Measurements from ENCODE around the gene FTSJ3. TPM values are rescaled to one million over a fixed set of nuclear protein-coding genes. Genes with fewer than 3 reads are reported as not detected.

Gene FTSJ3
- total and polyA plus RNA-seq, 9 donors = 21.3 to 47.0 (median 34.7) TPM

DNA sequence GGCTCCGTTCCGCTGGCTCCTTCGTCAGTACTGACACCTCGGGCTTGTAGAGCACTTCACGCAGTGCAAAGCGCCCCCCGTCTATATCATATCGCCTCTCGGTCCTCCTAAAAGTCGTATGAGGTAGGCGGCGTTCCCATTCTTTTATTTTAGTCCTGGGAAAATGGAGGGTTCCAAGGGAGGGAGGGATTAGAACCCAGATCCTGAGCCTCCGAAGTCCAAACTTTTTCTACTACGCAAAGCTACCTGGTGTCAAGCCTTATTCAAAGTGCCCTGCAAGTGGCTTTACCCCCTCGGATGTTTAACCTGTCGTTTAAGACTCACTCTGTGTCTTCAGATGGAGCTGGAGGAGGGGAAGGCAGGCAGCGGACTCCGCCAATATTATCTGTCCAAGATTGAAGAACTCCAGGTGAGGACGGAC lies 348 bp upstream of the FTSJ3 start:
- DNase-seq = no peak
- peak overlapping the region in 1 of 2 donors; percentile 95 for H3K27ac ChIP-seq
- no peaks in the 10 kb centered on the region for H3K9me3 ChIP-seq
- WGBS, 3 donors = 1 to 2% (median 1%) methylated on average over 19 of the region's 19 CpGs
- intact Hi-C loops (cut with DNase I) = loop anchor here in 1 of 4 donors (2.0 kb wide), 1 partner anchor 15 kb away; the partner anchor contains the start of gene SMARCD2
- peak in 1 of 3 donors; percentile 3 for TF ChIP-seq CTCF (IDR thresholded peaks at IDR 0.05)
- no peak for TF ChIP-seq POLR2A (IDR thresholded peaks at IDR 0.05)
- no peaks in the 10 kb centered on the region for H3K36me3 ChIP-seq
- H3K4me3 ChIP-seq = peak overlapping the region; percentile 66
- H3K4me1 ChIP-seq (ENCODE audit: insufficient read depth) = peaks cover 3% of the 10 kb centered on the region
- no peaks in the 10 kb centered on the region for H3K27me3 ChIP-seq

DNA sequence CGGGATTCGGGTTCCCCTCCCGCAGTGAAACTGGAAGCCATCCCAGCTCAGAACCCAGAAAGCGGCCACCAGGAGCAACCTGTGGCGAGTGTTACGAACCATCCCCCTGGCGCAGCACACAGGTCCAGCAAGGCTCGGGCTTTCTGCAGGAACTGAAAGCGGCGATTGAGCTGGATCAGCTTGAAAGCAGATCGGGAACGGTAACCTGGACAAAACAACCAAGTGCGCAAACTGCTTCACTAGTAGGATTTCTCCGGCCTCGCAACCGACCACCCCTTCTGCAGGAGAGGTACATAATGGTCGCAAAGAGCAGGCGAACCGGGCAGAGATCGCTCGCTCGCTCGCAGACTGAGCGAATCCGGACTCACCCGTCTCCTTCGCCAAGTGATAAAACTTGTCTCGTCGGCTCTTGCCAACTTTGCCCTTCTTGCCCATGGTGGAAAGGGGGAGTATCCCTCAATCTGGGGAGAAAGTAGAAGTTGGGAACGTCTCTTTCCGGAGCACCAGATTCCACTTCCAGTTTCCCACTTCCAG lies 928 bp downstream of the FTSJ3 start:
- Histone ChIP-seq H3K36me3 (no peaks in the 10 kb centered on the region), H3K4me1 (ENCODE audit: insufficient read depth) (peaks cover 3% of the 10 kb centered on the region), H3K27ac (peak overlapping the region; percentile 75 to 95), H3K27me3 (no peaks in the 10 kb centered on the region), H3K4me3 (peak overlapping the region; percentile 66), H3K9me3 (no peaks in the 10 kb centered on the region)
- 0% methylated on average over 31 of the region's 31 CpGs for WGBS, 3 donors
- intact Hi-C loops (cut with DNase I) = loop anchor here in 1 of 4 donors (2.0 kb wide), 1 partner anchor 16 kb away; the partner anchor contains the start of gene SMARCD2
- TF ChIP-seq POLR2A (IDR thresholded peaks at IDR 0.05) = no peak
- TF ChIP-seq EP300 (IDR thresholded peaks at IDR 0.05) = no peak
- TF ChIP-seq CTCF (IDR thresholded peaks at IDR 0.05) = no peak
- peak in 1 of 5 donors; percentile 57 for DNase-seq

DNA sequence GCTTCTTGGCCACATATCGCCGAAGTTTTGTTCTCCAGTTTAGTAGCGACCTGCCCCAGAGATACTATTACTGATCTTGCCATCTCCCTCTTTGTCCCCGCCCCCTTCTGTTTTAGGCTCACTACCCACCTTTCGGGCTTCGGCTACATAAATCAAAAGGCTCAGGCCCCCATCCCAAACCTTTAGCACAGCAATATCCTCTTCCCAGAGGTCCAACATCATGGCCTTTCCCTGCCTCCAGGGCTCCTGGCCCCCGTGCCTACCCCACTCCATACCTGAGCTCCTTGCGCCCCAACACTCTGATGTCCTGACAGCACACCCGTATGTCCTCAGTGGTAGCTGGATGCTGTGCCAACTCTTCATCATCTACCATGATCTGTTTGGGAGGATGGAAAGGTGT lies 3.1 kb downstream of the FTSJ3 start:
- Histone ChIP-seq H3K36me3 (no peaks in the 10 kb centered on the region), H3K4me1 (ENCODE audit: insufficient read depth) (peaks cover 3% of the 10 kb centered on the region), H3K27me3 (no peaks in the 10 kb centered on the region), H3K4me3 (no peak overlapping the region), H3K27ac (no peak overlapping the region), H3K9me3 (no peaks in the 10 kb centered on the region)
- TF ChIP-seq CTCF (IDR thresholded peaks at IDR 0.05) (no peak), POLR2A (IDR thresholded peaks at IDR 0.05) (no peak), EP300 (IDR thresholded peaks at IDR 0.05) (no peak)
- WGBS, 3 donors = 92 to 94% (median 93%) methylated on average over 9 of the region's 9 CpGs
- intact Hi-C loops (cut with DNase I) = no loop called here
- DNase-seq = no peak

DNA sequence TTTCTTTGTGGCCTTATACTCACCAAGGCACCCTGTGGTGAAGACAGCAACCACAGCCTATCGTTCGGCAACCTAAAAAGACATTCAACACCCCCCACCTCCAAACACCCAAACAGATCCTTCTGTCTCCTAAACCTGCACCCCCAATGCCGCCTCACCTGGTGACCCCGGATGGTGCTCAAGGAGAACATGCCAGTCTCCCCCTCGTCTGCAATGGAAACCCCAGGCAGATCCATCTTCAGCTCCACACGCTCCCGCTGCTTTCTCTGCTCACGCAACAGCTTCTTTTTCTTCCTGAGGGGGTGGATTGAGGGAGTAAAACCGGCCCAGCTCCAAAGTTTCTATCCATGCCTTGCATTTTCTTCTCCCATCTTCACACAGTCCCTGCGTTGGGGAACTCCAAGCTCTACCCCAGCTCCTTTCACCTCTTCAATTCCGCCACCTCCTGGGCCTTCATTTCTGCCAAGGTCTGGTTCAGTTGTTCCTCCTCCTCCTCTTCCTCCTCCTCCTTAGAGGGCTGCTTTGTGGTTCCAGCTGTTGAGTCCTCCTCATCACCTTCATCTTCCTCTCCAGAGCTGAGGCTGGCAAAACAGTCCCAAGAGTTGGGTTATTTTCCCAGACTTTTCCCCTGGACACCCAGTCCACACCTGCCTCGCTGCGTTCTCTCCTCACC lies 3.7 kb downstream of the FTSJ3 start:
- no peaks in the 10 kb centered on the region for H3K9me3 ChIP-seq
- TF ChIP-seq CTCF (IDR thresholded peaks at IDR 0.05) (no peak), POLR2A (IDR thresholded peaks at IDR 0.05) (no peak), EP300 (IDR thresholded peaks at IDR 0.05) (no peak)
- H3K27me3 ChIP-seq = no peaks in the 10 kb centered on the region
- H3K4me1 ChIP-seq (ENCODE audit: insufficient read depth) = peaks cover 3% of the 10 kb centered on the region
- intact Hi-C loops (cut with DNase I) = no loop called here
- no peak for DNase-seq
- 88 to 94% (median 92%) methylated on average over 13 of the region's 13 CpGs for WGBS, 3 donors
- H3K36me3 ChIP-seq = no peaks in the 10 kb centered on the region
- H3K27ac ChIP-seq = no peak overlapping the region
- H3K4me3 ChIP-seq = no peak overlapping the region

Data from ovary (tissue), 9 donors.